Karpas-422 (cell line): ENCODE measurements around the gene TEX54. TPM values are rescaled to one million over a fixed set of nuclear protein-coding genes. Genes with fewer than 3 reads are reported as not detected.
"Not testable (repeated sequence)": the region's sequence is repeated elsewhere in the genome, so short reads cannot be mapped to it uniquely, and the experiment has no call there.

Source experiments
- DNase-seq: peaks from one replicate; pipeline ENCODE4 v3.0.0-alpha.2; 2015
- H2AFZ ChIP-seq: fragments of 200-600 bp; sonication (generic); 2 replicates; pipeline ENCODE4 v1.6.1; 2014; ENCODE audit warnings: antibody characterized with exemption, low read length, mixed read lengths
- H3K27ac ChIP-seq: fragments of 200-600 bp; sonication (generic); 2 replicates; pipeline ENCODE4 v1.5.1; 2014; ENCODE audit warnings: mild to moderate bottlenecking, low read length, moderate library complexity
- H3K27me3 ChIP-seq: fragments of 200-600 bp; sonication (generic); 2 replicates; pipeline ENCODE4 v1.6.1; 2014; ENCODE audit warnings: low read length, mixed read lengths
- H3K36me3 ChIP-seq: fragments of 200-600 bp; sonication (generic); 2 replicates; pipeline ENCODE4 v1.6.1; 2014; ENCODE audit warnings: low read length, mixed read lengths; ENCODE audit not compliant: insufficient read depth
- H3K4me1 ChIP-seq: fragments of 200-600 bp; sonication (generic); 2 replicates; pipeline ENCODE4 v1.6.1; 2014; ENCODE audit warnings: mild to moderate bottlenecking, low read length, mixed read lengths
- H3K4me2 ChIP-seq: fragments of 200-600 bp; sonication (generic); 2 replicates; pipeline ENCODE4 v1.6.1; 2014; ENCODE audit warnings: low read length, low read depth, mild to moderate bottlenecking; ENCODE audit not compliant: poor library complexity, severe bottlenecking
- H3K4me3 ChIP-seq: fragments of 200-600 bp; sonication (generic); 2 replicates; pipeline ENCODE4 v1.5.1; 2014; ENCODE audit warnings: mild to moderate bottlenecking, antibody characterized with exemption, low read length, mixed read lengths
- H3K79me2 ChIP-seq: fragments of 200-600 bp; sonication (generic); 2 replicates; pipeline ENCODE4 v1.6.1; 2014; ENCODE audit warnings: mild to moderate bottlenecking, low read length, mixed read lengths
- H3K9ac ChIP-seq: fragments of 200-600 bp; sonication (generic); 2 replicates; pipeline ENCODE4 v1.6.0; 2014; ENCODE audit warnings: low read length
- H3K9me2 ChIP-seq: fragments of 200-600 bp; sonication (generic), shearing (Covaris generic); replicated peaks from 2 replicates; pipeline ENCODE4 v1.6.0; 2014; ENCODE audit warnings: mild to moderate bottlenecking, low read length, moderate library complexity; ENCODE audit not compliant: insufficient read depth
- H3K9me3 ChIP-seq: fragments of 300-700, 200-600 bp; sonication (generic); 2 replicates; pipeline ENCODE4 v1.6.1; 2014; ENCODE audit warnings: low read length, mixed read lengths
- H4K20me1 ChIP-seq: fragments of 200-600 bp; sonication (generic); 2 replicates; pipeline ENCODE4 v1.6.1; 2014; ENCODE audit warnings: mild to moderate bottlenecking, antibody characterized with exemption, low read length, low read depth; ENCODE audit not compliant: insufficient read depth
- total RNA-seq: library from RNA; depleted of rRNA; stranded (reverse); fragments of >200 nt; shearing (Covaris generic); gene quantifications from 2 replicates; pipeline ENCODE4 v1.2.3, GENCODE V29; 2014; ENCODE audit warnings: low replicate concordance

The TEX54 gene
- total RNA-seq, 1 experiment from 2014 or later, result not detected

DNA sequence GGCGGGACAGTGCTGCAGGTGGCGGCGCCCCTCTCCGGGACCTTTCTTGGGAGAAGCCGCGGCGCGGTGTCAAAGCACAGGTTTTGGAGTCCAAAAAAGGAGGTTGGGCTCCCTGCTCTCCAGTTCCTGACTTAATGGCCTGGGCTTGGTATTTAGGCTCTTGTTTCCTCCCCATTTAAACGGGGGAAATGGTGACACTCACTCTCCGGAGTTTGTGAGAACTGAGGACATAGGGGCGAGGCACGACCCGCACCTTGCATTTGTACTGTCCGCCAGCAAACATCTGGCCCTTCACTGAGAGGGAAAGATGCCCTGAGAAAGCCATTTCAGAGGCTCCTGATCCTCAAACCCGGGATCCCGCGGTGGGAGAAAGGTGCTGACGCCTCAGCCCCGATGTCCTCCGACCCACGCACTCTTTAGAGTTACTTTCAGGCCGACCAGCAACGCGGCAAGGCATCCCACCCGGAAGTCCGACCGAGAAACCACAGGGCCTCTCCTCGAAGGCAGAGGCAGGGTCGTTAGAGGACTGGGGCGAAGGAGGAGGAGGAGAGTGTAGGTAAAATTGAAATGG lies 9.6 kb upstream of the TEX54 start:
- Histone ChIP-seq H3K9me3 (no peaks in the 10 kb centered on the region), H3K9ac (peak overlapping the region; percentile 86), H4K20me1 (no peaks in the 10 kb centered on the region), H2AFZ (peak overlapping the region; percentile 80), H3K4me3 (peak overlapping the region; percentile 97), H3K27me3 (no peaks in the 10 kb centered on the region), H3K27ac (peak overlapping the region; percentile 92), H3K36me3 (peaks cover 6% of the 10 kb centered on the region; the same call in 1 of the 2 replicates), H3K4me1 (peaks cover 37% of the 10 kb centered on the region), H3K4me2 (peak overlapping the region; percentile 82), H3K9me2 (no peaks in the 10 kb centered on the region), H3K79me2 (peaks cover 22% of the 10 kb centered on the region)
- peak; percentile 49 for DNase-seq

DNA sequence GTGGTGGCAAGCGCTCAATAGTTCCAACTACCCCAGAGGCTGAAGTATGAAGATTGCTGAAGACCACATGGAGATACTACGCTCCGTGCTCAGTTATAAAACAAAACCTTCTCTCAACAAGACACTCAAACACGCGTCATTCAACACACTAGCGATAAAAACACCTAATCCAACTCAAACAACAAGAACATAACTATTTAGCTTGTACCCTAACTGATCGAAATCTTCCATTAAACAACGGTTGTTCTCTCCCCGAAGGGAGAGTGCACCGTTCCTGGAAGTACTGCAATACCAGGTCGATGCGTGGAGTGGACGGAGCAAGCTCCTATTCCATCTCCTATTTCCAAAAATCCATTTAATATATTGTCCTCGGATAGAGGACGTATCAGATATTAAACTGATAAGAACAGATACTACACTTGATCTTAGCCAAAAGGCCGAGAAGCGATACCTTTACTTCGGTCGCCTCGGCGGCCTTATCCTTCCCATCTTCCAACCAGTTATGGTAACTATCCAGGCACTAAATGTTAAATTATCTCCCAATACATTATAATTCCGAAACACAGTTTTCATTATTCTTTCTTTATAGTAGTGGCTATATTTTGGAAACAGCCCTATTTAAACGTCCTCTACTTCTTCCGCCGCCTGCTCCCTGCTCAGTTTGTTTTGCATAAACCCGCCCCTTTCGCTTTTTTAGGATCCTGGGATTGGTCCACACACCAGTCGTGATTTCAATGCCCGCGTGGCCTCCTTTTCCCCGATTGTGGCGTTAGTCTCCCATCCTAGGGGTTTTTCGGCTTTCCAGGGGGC lies 8.9 kb upstream of the TEX54 start:
- Histone ChIP-seq H3K4me3 (peak overlapping the region; percentile 97), H3K9ac (peak overlapping the region; percentile 86), H3K27me3 (no peaks in the 10 kb centered on the region), H3K9me2 (no peaks in the 10 kb centered on the region), H3K4me1 (peaks cover 37% of the 10 kb centered on the region), H3K79me2 (peaks cover 27% of the 10 kb centered on the region), H2AFZ (peak overlapping the region; percentile 80), H3K9me3 (no peaks in the 10 kb centered on the region), H3K27ac (peak overlapping the region; percentile 92), H3K4me2 (peak overlapping the region; percentile 82), H3K36me3 (peaks cover 10% of the 10 kb centered on the region; the same call in 1 of the 2 replicates), H4K20me1 (no peaks in the 10 kb centered on the region)
- peak; percentile 97 for DNase-seq

DNA sequence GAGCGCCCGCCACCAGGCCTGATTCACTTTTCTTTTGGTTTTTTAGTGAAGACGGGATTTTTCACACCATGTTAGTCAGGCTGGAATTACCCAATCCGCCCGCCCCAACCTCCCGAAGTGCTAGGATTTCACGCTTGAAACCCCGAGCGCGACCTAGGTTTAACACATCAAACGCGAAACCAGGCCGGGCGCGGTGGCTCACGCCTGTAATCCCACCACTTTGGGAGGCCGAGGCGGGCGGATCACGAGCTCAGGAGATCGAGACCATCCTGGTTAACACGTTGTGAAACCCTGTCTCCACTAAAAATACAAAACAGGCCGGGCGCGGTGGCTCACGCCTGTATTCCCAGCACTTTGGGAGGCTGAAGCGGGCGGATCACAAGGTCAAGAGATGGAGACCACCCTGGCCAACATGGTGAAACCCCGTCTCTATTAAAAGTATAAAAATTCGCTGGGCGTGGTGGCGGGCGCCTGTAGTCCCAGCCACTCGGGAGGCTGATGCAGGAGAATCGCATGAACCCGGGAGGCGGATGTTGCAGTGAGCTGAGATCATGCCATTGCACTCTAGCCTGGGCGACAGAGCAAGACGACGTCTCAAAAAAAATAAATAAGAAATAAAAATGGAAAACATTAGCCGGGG lies 8.2 kb upstream of the TEX54 start:
- not testable (repeated sequence) for H3K27me3 ChIP-seq, H4K20me1 ChIP-seq, H3K9me3 ChIP-seq, H3K9me2 ChIP-seq
- H3K36me3 ChIP-seq, result peaks cover 16% of the 10 kb centered on the region; the same call in 1 of the 2 replicates
- H3K4me1 ChIP-seq, result peaks cover 37% of the 10 kb centered on the region
- peak; percentile 80 for DNase-seq
- peak overlapping the region; percentile 68; the same call in 1 of the 2 replicates for H2AFZ ChIP-seq
- peak overlapping the region; percentile 82 for H3K4me2 ChIP-seq
- H3K27ac ChIP-seq, result peak overlapping the region; percentile 92
- H3K4me3 ChIP-seq, result peak overlapping the region; percentile 97
- peaks cover 29% of the 10 kb centered on the region for H3K79me2 ChIP-seq
- peak overlapping the region; percentile 86 for H3K9ac ChIP-seq

DNA sequence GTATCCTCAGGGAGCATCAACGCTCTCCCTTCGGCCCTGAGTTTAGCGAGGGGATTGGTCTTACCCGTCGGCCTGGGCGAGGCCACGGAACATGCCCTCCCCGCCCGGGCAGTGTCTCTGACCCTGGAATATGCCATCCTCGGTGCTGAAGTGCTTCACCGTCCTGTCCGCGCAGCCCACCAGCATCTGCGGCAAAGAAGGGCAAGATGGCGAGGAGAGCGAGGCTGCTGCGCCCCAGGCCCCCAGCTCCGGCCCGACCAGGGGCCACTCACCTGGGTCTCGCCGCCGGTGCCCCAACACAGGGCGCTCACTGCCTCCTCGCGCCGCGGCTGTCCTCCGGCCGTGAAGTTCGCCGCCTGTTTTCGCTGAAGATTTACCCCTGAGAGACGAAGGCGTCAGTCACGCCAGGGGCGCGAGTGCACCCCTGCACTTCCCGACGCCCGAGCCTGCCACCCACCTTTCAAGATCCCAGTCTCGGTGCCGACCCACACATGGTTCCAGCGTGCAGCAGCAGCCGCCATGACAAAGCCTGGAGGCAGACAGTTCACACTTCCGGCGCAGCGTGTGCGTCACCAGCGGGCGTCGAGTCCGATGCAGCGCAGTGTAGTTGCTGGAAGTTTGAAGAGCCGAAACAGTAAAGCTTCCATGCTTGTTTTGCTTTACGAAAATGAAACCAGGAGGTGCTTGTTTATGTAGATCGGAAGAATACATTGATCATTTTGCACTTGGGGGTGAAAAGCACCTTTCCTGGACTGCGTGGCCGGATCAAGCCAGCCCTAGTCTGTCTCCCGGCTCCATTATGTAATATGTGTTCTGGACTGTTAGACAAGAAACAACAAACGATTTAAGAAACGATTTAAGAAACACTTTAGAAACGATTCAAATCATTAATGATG lies 6.7 kb upstream of the TEX54 start, which contains the start of gene WDR74:
WDR74 (minus strand) TSS at position 541 of the 896 bp plus-strand sequence; CDS start at position 521, 20 bp downstream.
- Histone ChIP-seq H4K20me1 (no peaks in the 10 kb centered on the region), H3K9me2 (no peaks in the 10 kb centered on the region), H3K4me2 (peak within 1 kb of the TSS; percentile 82), H3K79me2 (peaks cover 30% of the 10 kb centered on the region), H3K27ac (peak within 1 kb of the TSS; percentile 92), H3K9ac (peak within 1 kb of the TSS; percentile 86), H3K36me3 (peaks cover 21% of the 10 kb centered on the region; the same call in 1 of the 2 replicates), H3K27me3 (no peaks in the 10 kb centered on the region), H3K9me3 (no peaks in the 10 kb centered on the region), H3K4me3 (peak within 1 kb of the TSS; percentile 97), H3K4me1 (peaks cover 37% of the 10 kb centered on the region), H2AFZ (peak within 1 kb of the TSS; percentile 68; the same call in 1 of the 2 replicates)
- peak; percentile 98 for DNase-seq

DNA sequence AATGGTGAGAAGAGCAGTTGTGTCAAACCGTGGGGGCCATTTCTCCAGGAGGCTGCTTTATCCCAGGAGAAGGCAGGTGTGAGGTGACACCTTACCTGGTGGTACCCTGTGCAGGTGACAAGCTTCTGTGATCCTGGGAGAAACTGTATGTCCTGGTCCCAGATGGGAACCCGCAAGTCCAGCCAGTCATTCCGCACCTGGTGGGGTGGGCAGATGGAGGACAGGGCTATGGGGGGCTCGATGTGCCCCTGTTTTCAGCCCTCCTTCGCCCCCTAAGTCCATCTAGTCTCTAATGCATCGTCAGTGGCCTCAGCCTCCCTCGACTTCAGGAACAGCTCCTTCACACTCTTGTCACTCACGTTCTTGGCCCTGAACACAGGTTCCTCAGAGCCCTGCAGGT lies 2.7 kb upstream of the TEX54 start:
- peaks cover 39% of the 10 kb centered on the region for H3K4me1 ChIP-seq
- peaks cover 37% of the 10 kb centered on the region for H3K79me2 ChIP-seq
- no peak overlapping the region for H2AFZ ChIP-seq

DNA sequence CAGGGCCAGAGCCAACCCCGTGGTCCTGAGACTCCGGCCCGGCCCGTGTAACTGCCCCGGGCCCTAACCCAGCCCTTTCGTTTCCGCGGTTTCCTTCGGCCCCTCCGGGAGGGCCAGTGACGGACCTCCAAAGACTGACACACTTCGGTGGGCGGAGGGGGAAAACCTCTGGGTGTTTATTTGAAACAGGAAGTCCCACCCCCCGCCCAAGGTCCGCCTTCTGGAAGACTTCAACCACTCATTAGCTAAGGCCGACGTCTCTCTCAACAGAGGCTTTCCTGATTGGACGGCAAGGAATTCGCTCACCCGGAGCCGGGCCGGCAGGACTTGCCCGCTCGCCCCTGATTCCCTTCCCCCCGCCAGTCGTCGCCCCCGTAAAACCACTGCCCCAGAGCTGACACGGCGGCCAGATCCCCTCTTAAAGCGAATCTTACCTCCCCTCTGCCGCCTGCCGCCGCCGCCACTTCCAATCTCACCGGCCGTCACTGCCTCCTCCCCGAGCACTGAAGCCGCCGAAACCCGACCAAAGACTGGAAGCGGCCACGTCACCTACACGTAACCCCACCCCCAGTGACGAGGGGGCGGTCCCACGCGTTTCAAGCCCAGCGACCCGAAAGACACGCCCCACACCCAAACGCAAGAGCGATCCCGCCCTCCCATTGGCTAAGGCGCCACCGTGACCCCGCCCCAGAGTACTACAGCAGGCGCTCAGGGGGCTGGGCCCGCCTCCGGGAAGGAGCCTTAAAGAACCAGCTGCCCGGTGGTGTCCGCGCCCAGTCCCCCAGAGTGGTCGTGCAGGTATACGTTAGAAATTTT lies 913 bp downstream of the TEX54 start, which contains the start of gene STX5:
STX5 (minus strand) TSS at position 532 of the 816 bp plus-strand sequence. CDS start 808 bp downstream, outside the sequence.
- Histone ChIP-seq H3K79me2 (peaks cover 31% of the 10 kb centered on the region), H2AFZ (peak within 1 kb of the TSS; percentile 70; the same call in 1 of the 2 replicates)

More for the DNA sequence above, 2.7 kb upstream of the TEX54 start:
- no peak for DNase-seq
- Histone ChIP-seq H3K9me3 (no peaks in the 10 kb centered on the region), H3K36me3 (peaks cover 28% of the 10 kb centered on the region), H3K9me2 (no peaks in the 10 kb centered on the region), H3K4me2 (no peak overlapping the region), H3K27me3 (no peaks in the 10 kb centered on the region), H3K27ac (no peak overlapping the region), H4K20me1 (peaks cover 4% of the 10 kb centered on the region; the same call in 1 of the 2 replicates), H3K9ac (no peak overlapping the region), H3K4me3 (no peak overlapping the region)

More for the DNA sequence above, 913 bp downstream of the TEX54 start, which contains the start of gene STX5:
- no peaks in the 10 kb centered on the region for H3K9me3 ChIP-seq
- H3K27me3 ChIP-seq, result no peaks in the 10 kb centered on the region
- H3K4me3 ChIP-seq, result peak within 1 kb of the TSS; percentile 95
- H3K36me3 ChIP-seq, result peaks cover 24% of the 10 kb centered on the region
- H3K9me2 ChIP-seq, result no peaks in the 10 kb centered on the region
- H3K9ac ChIP-seq, result peak within 1 kb of the TSS; percentile 92
- H3K4me2 ChIP-seq, result peak within 1 kb of the TSS; percentile 91
- H4K20me1 ChIP-seq, result peaks cover 4% of the 10 kb centered on the region; the same call in 1 of the 2 replicates
- DNase-seq, result peak; percentile 99
- H3K4me1 ChIP-seq, result peaks cover 25% of the 10 kb centered on the region
- 0 out of 2 replicates have a peak within 1 kb of the TSS, but pooled peaks have one; percentile 44 for H3K27ac ChIP-seq
